Neural progenitor cell (in vitro differentiated cells): ENCODE data around the gene CD44. TPM values are rescaled to one million over a fixed set of nuclear protein-coding genes. Genes with fewer than 3 reads are reported as not detected.
A peak's percentile ranks its signal among the peaks of the same experiment; 100 is the strongest.

Source experiments
- DNase-seq: peaks from one replicate; pipeline ENCODE4 v3.0.0-alpha.2; 2016; ENCODE audit warnings: low spot score
- H2AFZ ChIP-seq: fragments of 200-600 bp; sonication (generic); replicated peaks from 2 replicates; pipeline ENCODE4 v1.6.1; 2016; ENCODE audit warnings: antibody characterized with exemption
- H3F3A ChIP-seq: fragments of 200-600 bp; sonication (generic); 2 replicates; pipeline ENCODE4 v1.6.1; 2016; ENCODE audit warnings: antibody characterized with exemption, low read depth
- H3K27ac ChIP-seq: fragments of 200-600 bp; sonication (generic); 2 replicates; pipeline ENCODE4 v1.5.1; 2016; ENCODE audit warnings: mild to moderate bottlenecking
- H3K27me3 ChIP-seq: fragments of 200-600 bp; sonication (generic); 2 replicates; pipeline ENCODE4 v1.6.1; 2016; ENCODE audit warnings: mild to moderate bottlenecking, moderate library complexity
- H3K36me3 ChIP-seq: fragments of 200-600 bp; sonication (generic); 2 replicates; pipeline ENCODE4 v1.5.1; 2016
- H3K4me1 ChIP-seq: fragments of 200-600 bp; sonication (generic); 2 replicates; pipeline ENCODE4 v1.6.1; 2016; ENCODE audit warnings: mixed run types
- H3K4me2 ChIP-seq: fragments of 200-600 bp; sonication (generic); 2 replicates; pipeline ENCODE4 v1.6.1; 2016
- H3K4me3 ChIP-seq: fragments of 200-600 bp; sonication (generic); 2 replicates; pipeline ENCODE4 v1.5.1; 2016
- H3K79me2 ChIP-seq: fragments of 200-600 bp; sonication (generic); 2 replicates; pipeline ENCODE4 v1.6.1; 2016; ENCODE audit warnings: low read depth
- H3K9ac ChIP-seq: fragments of 200-600 bp; sonication (generic); 2 replicates; pipeline ENCODE4 v1.6.1; 2016
- H3K9me3 ChIP-seq: fragments of 200-600 bp; sonication (generic); 2 replicates; pipeline ENCODE4 v1.5.1; 2016; ENCODE audit warnings: low read depth
- H4K20me1 ChIP-seq: fragments of 200-600 bp; sonication (generic); 2 replicates; pipeline ENCODE4 v1.6.1; 2016; ENCODE audit warnings: low read depth
- H3K27ac Mint-ChIP-seq: 3 replicates; pipeline ENCODE4 v1.8.0; 2021; ENCODE audit warnings: mixed read lengths
- H3K27me3 Mint-ChIP-seq: 2 replicates; pipeline ENCODE4 v1.8.0; 2022; ENCODE audit warnings: low read depth, mild to moderate bottlenecking, inconsistent platforms, moderate library complexity, mixed read lengths; ENCODE audit not compliant: insufficient read depth
- H3K36me3 Mint-ChIP-seq: 3 replicates; pipeline ENCODE4 v1.8.0; 2021; ENCODE audit warnings: mixed read lengths
- H3K4me1 Mint-ChIP-seq: 3 replicates; pipeline ENCODE4 v1.8.0; 2021; ENCODE audit warnings: mixed read lengths
- H3K4me3 Mint-ChIP-seq: 3 replicates; pipeline ENCODE4 v1.8.0; 2021; ENCODE audit warnings: mild to moderate bottlenecking, moderate library complexity, mixed read lengths
- H3K9me3 Mint-ChIP-seq: 3 replicates; pipeline ENCODE4 v1.8.0; 2020; ENCODE audit warnings: mixed read lengths
- EZH2 ChIP-seq: fragments of 200-600 bp; sonication (generic); IDR thresholded peaks from 2 replicates; pipeline ENCODE4 v1.6.1; 2017; ENCODE audit warnings: antibody characterized with exemption, mild to moderate bottlenecking, moderate library complexity
- EZH2phosphoT487 ChIP-seq: fragments of 200-600 bp; sonication (generic); IDR thresholded peaks from 2 replicates; pipeline ENCODE4 v1.6.1; 2017; ENCODE audit warnings: antibody characterized with exemption
- total RNA-seq: library from RNA; depleted of rRNA; stranded (reverse); fragments of >200 nt; gene quantifications from 2 replicates; pipeline ENCODE4 v1.2.3, GENCODE V29; 2015; ENCODE audit warnings: low replicate concordance
- TF ChIP-seq, protein P1 (sequence below): fragments of 200-600 bp; sonication (generic); IDR thresholded peaks from 2 replicates; pipeline ENCODE4 v1.5.1; 2017; ENCODE audit warnings: antibody characterized with exemption, mild to moderate bottlenecking

CD44 gene
- total RNA-seq, 1 donor from 2014 or later = 1.4 TPM

DNA sequence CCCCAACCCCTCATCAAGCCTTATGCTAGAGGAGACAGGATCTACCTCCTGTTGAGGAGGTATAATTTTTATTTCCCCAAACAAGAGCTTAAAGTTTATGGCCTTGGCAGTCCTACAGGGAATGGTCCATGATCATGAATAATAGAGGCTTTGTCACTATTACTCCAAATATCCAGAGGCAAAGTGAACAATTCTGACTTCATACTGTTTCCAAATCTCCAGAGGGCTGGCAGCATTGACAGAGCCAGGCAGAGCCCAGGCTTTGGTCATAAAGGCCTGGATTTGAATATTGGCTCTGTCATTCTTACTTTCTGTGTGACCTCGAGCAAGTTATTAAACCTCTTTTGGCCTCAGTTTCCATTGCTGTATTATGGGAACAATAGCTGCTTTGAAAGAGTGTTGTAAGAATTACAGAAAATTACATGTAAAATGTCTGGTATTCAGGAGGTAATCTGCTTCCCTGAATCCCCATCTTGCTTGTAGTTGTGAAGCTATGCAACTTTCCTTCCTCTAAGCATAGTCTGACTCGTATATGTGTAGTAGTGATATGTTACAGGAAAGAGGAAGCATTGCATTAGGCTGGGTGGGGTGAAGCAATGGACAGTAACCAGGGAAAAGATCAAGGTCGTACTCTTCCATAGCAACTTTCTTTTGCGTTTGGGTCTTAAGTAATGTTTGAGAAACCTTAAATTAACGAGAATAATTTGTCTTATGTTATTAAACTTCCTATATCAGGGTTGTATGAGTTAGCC is 88.8 kb downstream of the CD44 start:
- H3K9me3 ChIP-seq = no peaks in the 10 kb centered on the region
- no peaks in the 10 kb centered on the region for H3K36me3 Mint-ChIP-seq
- no peak overlapping the region for H3K27ac ChIP-seq
- H3K9ac ChIP-seq = no peak overlapping the region
- DNase-seq = no peak
- H2AFZ ChIP-seq = no peak overlapping the region
- peaks cover 26% of the 10 kb centered on the region for H3K4me1 Mint-ChIP-seq
- H3K79me2 ChIP-seq = no peaks in the 10 kb centered on the region
- no peaks in the 10 kb centered on the region for H4K20me1 ChIP-seq
- H3F3A ChIP-seq = no peaks in the 10 kb centered on the region
- no peaks in the 10 kb centered on the region for H3K36me3 ChIP-seq
- H3K4me2 ChIP-seq = no peak overlapping the region
- H3K27me3 ChIP-seq = no peaks in the 10 kb centered on the region
- no peak overlapping the region for H3K4me3 ChIP-seq
- no peak overlapping the region for H3K4me3 Mint-ChIP-seq
- TF ChIP-seq, protein P1, sequence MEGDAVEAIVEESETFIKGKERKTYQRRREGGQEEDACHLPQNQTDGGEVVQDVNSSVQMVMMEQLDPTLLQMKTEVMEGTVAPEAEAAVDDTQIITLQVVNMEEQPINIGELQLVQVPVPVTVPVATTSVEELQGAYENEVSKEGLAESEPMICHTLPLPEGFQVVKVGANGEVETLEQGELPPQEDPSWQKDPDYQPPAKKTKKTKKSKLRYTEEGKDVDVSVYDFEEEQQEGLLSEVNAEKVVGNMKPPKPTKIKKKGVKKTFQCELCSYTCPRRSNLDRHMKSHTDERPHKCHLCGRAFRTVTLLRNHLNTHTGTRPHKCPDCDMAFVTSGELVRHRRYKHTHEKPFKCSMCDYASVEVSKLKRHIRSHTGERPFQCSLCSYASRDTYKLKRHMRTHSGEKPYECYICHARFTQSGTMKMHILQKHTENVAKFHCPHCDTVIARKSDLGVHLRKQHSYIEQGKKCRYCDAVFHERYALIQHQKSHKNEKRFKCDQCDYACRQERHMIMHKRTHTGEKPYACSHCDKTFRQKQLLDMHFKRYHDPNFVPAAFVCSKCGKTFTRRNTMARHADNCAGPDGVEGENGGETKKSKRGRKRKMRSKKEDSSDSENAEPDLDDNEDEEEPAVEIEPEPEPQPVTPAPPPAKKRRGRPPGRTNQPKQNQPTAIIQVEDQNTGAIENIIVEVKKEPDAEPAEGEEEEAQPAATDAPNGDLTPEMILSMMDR = no peak
- no peak for TF ChIP-seq EZH2phosphoT487
- TF ChIP-seq EZH2 = no peak
- H3K4me1 ChIP-seq = peaks cover 18% of the 10 kb centered on the region
- H3K27me3 Mint-ChIP-seq = peaks cover 6% of the 10 kb centered on the region
- no peak overlapping the region for H3K27ac Mint-ChIP-seq
- H3K9me3 Mint-ChIP-seq = no peaks in the 10 kb centered on the region

DNA sequence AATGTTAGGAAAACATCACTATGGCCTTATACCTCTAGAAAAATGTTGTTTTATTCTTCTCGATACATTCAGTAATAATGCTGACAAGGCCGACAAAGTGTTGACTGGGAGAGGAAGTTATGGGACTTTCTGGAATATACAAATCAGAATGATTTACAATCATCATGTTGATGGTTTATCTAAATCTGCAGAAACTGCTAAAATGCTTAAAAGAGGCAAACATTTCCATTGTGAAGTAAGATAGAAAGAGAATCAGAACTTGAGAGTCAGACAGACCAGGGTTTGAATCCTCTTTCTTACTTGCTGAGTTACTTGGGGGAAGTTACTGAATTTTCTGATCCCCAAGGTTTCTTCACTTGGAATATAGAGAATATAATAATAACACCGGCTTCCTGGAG is 89.4 kb downstream of the CD44 start:
- Histone ChIP-seq H3K4me3 (no peak overlapping the region), H3K36me3 (no peaks in the 10 kb centered on the region), H3K79me2 (no peaks in the 10 kb centered on the region), H3K27ac (no peak overlapping the region), H3K4me2 (no peak overlapping the region), H3K9ac (no peak overlapping the region), H3K27me3 (no peaks in the 10 kb centered on the region), H3F3A (no peaks in the 10 kb centered on the region), H3K4me1 (peaks cover 18% of the 10 kb centered on the region), H4K20me1 (no peaks in the 10 kb centered on the region), H2AFZ (no peak overlapping the region), H3K9me3 (no peaks in the 10 kb centered on the region)
- H3K27ac Mint-ChIP-seq = no peak overlapping the region
- peaks cover 20% of the 10 kb centered on the region for H3K4me1 Mint-ChIP-seq
- H3K36me3 Mint-ChIP-seq = no peaks in the 10 kb centered on the region
- H3K4me3 Mint-ChIP-seq = no peak overlapping the region
- no peak for DNase-seq
- TF ChIP-seq EZH2 (no peak), EZH2phosphoT487 (no peak)
- TF ChIP-seq, protein P1 = no peak
- H3K27me3 Mint-ChIP-seq = peaks cover 6% of the 10 kb centered on the region
- no peaks in the 10 kb centered on the region for H3K9me3 Mint-ChIP-seq

DNA sequence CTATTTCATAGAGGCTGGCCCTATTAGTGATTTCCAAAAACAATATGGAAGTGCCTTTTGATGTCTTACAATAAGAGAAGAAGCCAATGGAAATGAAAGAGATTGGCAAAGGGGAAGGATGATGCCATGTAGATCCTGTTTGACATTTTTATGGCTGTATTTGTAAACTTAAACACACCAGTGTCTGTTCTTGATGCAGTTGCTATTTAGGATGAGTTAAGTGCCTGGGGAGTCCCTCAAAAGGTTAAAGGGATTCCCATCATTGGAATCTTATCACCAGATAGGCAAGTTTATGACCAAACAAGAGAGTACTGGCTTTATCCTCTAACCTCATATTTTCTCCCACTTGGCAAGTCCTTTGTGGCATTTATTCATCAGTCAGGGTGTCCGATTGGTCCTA is 91.4 kb downstream of the CD44 start:
- no peak overlapping the region for H3K4me3 Mint-ChIP-seq
- DNase-seq = no peak
- no peaks in the 10 kb centered on the region for H3K27me3 Mint-ChIP-seq
- Histone ChIP-seq H3K9ac (no peak overlapping the region), H3F3A (no peaks in the 10 kb centered on the region), H3K36me3 (no peaks in the 10 kb centered on the region), H3K4me1 (peaks cover 18% of the 10 kb centered on the region), H3K4me3 (no peak overlapping the region), H3K27ac (no peak overlapping the region), H2AFZ (no peak overlapping the region), H3K4me2 (peak overlapping the region; percentile 44), H4K20me1 (no peaks in the 10 kb centered on the region), H3K9me3 (no peaks in the 10 kb centered on the region), H3K27me3 (no peaks in the 10 kb centered on the region), H3K79me2 (no peaks in the 10 kb centered on the region)
- H3K4me1 Mint-ChIP-seq = peaks cover 12% of the 10 kb centered on the region
- H3K36me3 Mint-ChIP-seq = no peaks in the 10 kb centered on the region
- no peak overlapping the region for H3K27ac Mint-ChIP-seq
- peaks cover 5% of the 10 kb centered on the region for H3K9me3 Mint-ChIP-seq
- no peak for TF ChIP-seq EZH2
- TF ChIP-seq EZH2phosphoT487 = no peak
- TF ChIP-seq, protein P1 = no peak
